PFSK-1 (cell line): ENCODE results near the gene EGFLAM.

Experiments
- FOXP2 ChIP-seq: optimal IDR thresholded peaks from 2 replicates; pipeline ENCODE3; 2011; ENCODE audit warnings: borderline replicate concordance, control low read depth, inconsistent platforms; ENCODE audit not compliant: insufficient read depth; ENCODE audit errors: extremely low read length, extremely low read depth
- POLR2AphosphoS5 ChIP-seq: IDR thresholded peaks from 2 replicates; pipeline ENCODE4 v1.6.1; 2012; ENCODE audit warnings: low read depth, mild to moderate bottlenecking, control low read depth, low read length, moderate library complexity
- SIN3A ChIP-seq: IDR thresholded peaks from 2 replicates; pipeline ENCODE4 v1.6.1; 2012; ENCODE audit warnings: mild to moderate bottlenecking, low read length, moderate library complexity, borderline replicate concordance; ENCODE audit not compliant: insufficient read depth
- TAF1 ChIP-seq: IDR thresholded peaks from 2 replicates; pipeline ENCODE4 v1.6.1; 2012; ENCODE audit warnings: low read length, control low read depth, borderline replicate concordance; ENCODE audit not compliant: insufficient read depth
- TF ChIP-seq, protein P1 (sequence below), 2 experiments: IDR thresholded peaks; 2 replicates each; pipeline versions ENCODE4 v1.6.1 to v1.8.0; 2011 to 2012; ENCODE audit warnings: low read depth in 2 of 2, low read length in 2 of 2, control low read depth in 1 of 2, inconsistent platforms in 1 of 2, mild to moderate bottlenecking in 1 of 2, moderate library complexity in 1 of 2; ENCODE audit not compliant: insufficient read depth in 1 of 2

EGFLAM gene

GRCh38 chr5:38471709-38472108, 213.3 kb downstream of the EGFLAM start:
- TF ChIP-seq POLR2AphosphoS5 (no peak), SIN3A (no peak), FOXP2 (no peak), TAF1 (no peak)
- TF ChIP-seq, protein P1, sequence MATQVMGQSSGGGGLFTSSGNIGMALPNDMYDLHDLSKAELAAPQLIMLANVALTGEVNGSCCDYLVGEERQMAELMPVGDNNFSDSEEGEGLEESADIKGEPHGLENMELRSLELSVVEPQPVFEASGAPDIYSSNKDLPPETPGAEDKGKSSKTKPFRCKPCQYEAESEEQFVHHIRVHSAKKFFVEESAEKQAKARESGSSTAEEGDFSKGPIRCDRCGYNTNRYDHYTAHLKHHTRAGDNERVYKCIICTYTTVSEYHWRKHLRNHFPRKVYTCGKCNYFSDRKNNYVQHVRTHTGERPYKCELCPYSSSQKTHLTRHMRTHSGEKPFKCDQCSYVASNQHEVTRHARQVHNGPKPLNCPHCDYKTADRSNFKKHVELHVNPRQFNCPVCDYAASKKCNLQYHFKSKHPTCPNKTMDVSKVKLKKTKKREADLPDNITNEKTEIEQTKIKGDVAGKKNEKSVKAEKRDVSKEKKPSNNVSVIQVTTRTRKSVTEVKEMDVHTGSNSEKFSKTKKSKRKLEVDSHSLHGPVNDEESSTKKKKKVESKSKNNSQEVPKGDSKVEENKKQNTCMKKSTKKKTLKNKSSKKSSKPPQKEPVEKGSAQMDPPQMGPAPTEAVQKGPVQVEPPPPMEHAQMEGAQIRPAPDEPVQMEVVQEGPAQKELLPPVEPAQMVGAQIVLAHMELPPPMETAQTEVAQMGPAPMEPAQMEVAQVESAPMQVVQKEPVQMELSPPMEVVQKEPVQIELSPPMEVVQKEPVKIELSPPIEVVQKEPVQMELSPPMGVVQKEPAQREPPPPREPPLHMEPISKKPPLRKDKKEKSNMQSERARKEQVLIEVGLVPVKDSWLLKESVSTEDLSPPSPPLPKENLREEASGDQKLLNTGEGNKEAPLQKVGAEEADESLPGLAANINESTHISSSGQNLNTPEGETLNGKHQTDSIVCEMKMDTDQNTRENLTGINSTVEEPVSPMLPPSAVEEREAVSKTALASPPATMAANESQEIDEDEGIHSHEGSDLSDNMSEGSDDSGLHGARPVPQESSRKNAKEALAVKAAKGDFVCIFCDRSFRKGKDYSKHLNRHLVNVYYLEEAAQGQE (IDR thresholded peaks at IDR 0.05; ENCODE audit: insufficient read depth in 1 of 2, low read depth in 2 of 2, low read length in 2 of 2), result no peak

- TF ChIP-seq, protein P1 (IDR thresholded peaks at IDR 0.05; ENCODE audit: insufficient read depth in 1 of 2, low read depth in 2 of 2, low read length in 2 of 2), result no peak
- no peak for TF ChIP-seq SIN3A
- no peak for TF ChIP-seq FOXP2
- TF ChIP-seq TAF1, result no peak
- no peak for TF ChIP-seq POLR2AphosphoS5
Observed at GRCh38 chr5:38472541-38472940, 214.2 kb downstream of the EGFLAM start.

DNA sequence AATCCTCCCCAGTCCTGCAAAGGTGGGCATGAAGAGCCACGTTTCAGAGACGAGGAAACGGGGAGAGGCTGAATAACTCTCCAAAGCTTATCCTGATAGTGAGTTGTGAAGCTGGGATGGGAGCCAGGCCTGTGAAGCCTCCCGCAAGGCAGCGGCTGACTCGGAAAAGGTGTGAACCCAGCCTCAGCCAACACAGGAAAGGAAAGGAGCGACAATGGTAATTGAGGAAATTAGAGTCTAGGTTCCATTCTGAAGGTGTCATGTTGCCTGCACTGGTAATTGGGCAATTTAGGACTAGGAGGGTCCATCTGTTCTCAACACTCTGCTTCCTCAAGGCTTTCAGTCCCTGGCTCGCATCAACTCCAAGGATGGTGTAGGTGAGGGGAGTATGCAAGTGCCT, 214.6 kb downstream of the EGFLAM start:
- TF ChIP-seq POLR2AphosphoS5 (0 out of 2 replicates have a peak, but pooled peaks have one; percentile 1), SIN3A (no peak)
- TF ChIP-seq, protein P1 (IDR thresholded peaks at IDR 0.05; ENCODE audit: insufficient read depth in 1 of 2, low read depth in 2 of 2, low read length in 2 of 2), result no peak

DNA sequence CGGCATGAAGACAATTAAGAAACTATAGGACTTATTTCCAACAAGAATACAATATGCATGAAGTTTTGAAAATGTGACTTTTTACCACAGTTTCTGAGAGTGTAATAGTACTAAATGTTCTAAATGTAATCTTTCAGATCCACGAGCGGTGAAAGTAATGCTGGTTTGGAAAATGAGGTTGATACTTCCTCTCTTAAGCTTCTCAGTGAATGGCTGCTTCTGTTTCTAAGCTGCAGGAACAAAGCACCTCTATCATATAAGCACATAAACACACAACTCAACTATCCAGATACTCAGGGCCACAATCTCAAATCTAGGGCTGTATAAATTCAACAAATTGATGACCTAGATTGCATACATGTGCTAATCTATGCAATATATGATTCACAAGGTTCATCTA, 219.8 kb downstream of the EGFLAM start:
- no peak for TF ChIP-seq FOXP2
- TF ChIP-seq TAF1, result no peak
- no peak for TF ChIP-seq POLR2AphosphoS5
- TF ChIP-seq, protein P1 (IDR thresholded peaks at IDR 0.05; ENCODE audit: insufficient read depth in 1 of 2, low read depth in 2 of 2, low read length in 2 of 2), result no peak
- no peak for TF ChIP-seq SIN3A

DNA sequence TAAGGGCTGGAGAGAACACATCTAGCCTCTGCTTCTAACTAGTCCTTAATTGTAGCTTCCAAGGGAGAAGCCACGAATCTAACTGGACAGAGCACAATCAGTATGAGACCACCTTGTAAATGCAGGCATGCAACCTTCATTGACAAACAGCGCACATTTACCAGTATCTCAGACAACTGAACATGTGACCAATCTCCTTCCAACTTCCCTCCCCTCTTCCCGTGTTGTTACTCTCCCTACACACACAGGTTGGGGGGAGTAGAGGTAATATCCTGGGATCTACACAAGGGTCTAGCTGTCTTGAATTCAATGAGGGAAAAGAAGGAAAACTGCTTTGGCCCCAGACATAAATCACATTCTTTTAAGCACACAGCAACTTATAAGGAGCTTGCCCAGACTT, 220.5 kb downstream of the EGFLAM start:
- TF ChIP-seq, protein P1 (IDR thresholded peaks at IDR 0.05; ENCODE audit: insufficient read depth in 1 of 2, low read depth in 2 of 2, low read length in 2 of 2), result no peak
- TF ChIP-seq POLR2AphosphoS5, result no peak
- no peak for TF ChIP-seq TAF1
- no peak for TF ChIP-seq FOXP2
- TF ChIP-seq SIN3A, result no peak
